ENCODE data around the gene FHOD3.

FHOD3 gene

GRCh38 chr18:36287653-36288052 is 9.9 kb upstream of the FHOD3 start:
- Histone ChIP-seq H3F3A (ENCODE audit: insufficient read depth, low read length) (no peaks in the 10 kb centered on the region), H3K27ac (ENCODE audit: low read length) (no peak overlapping the region), H3K4me2 (ENCODE audit: low read depth, low read length) (no peak overlapping the region), H3K79me2 (ENCODE audit: low read length) (no peaks in the 10 kb centered on the region), H3K9me3 (replicated peaks; ENCODE audit: insufficient read depth, low read length) (no peaks in the 10 kb centered on the region), H3K27me3 (replicated peaks; ENCODE audit: insufficient read depth, low read length) (no peaks in the 10 kb centered on the region), H4K20me1 (ENCODE audit: insufficient read depth, low read length) (no peaks in the 10 kb centered on the region), H3K9ac (ENCODE audit: low read length) (no peak overlapping the region), H3K4me1 (ENCODE audit: low read length) (no peaks in the 10 kb centered on the region), H3K4me3 (ENCODE audit: low read length) (no peak overlapping the region), H3K9me2 (replicated peaks; ENCODE audit: insufficient read depth, low read length) (no peaks in the 10 kb centered on the region), H3K36me3 (replicated peaks; ENCODE audit: insufficient read depth, low read length) (no peaks in the 10 kb centered on the region), H2AFZ (ENCODE audit: low read length) (no peak overlapping the region)
- TF ChIP-seq EZH2 (optimal IDR thresholded peaks at IDR 0.05; ENCODE audit: low read depth, low read length) (no peak), EZH2phosphoT487 (IDR thresholded peaks at IDR 0.05; ENCODE audit: low read length) (no peak), CTCF (IDR thresholded peaks at IDR 0.05; ENCODE audit: low read length) (no peak)
- no peak for DNase-seq

- no peak overlapping the region for H3K9ac ChIP-seq (ENCODE audit: low read length)
- H3K27me3 ChIP-seq (replicated peaks; ENCODE audit: insufficient read depth, low read length): no peaks in the 10 kb centered on the region
- H2AFZ ChIP-seq (ENCODE audit: low read length): no peak overlapping the region
- H3K4me1 ChIP-seq (ENCODE audit: low read length): no peaks in the 10 kb centered on the region
- no peaks in the 10 kb centered on the region for H4K20me1 ChIP-seq (ENCODE audit: insufficient read depth, low read length)
- H3K4me3 ChIP-seq (ENCODE audit: low read length): no peak overlapping the region
- TF ChIP-seq EZH2 (optimal IDR thresholded peaks at IDR 0.05; ENCODE audit: low read depth, low read length) (no peak), CTCF (IDR thresholded peaks at IDR 0.05; ENCODE audit: low read length) (no peak), EZH2phosphoT487 (IDR thresholded peaks at IDR 0.05; ENCODE audit: low read length) (no peak)
- H3F3A ChIP-seq (ENCODE audit: insufficient read depth, low read length): no peaks in the 10 kb centered on the region
- H3K9me3 ChIP-seq (replicated peaks; ENCODE audit: insufficient read depth, low read length): no peaks in the 10 kb centered on the region
- no peaks in the 10 kb centered on the region for H3K36me3 ChIP-seq (replicated peaks; ENCODE audit: insufficient read depth, low read length)
- no peaks in the 10 kb centered on the region for H3K9me2 ChIP-seq (replicated peaks; ENCODE audit: insufficient read depth, low read length)
- no peak overlapping the region for H3K27ac ChIP-seq (ENCODE audit: low read length)
- H3K79me2 ChIP-seq (ENCODE audit: low read length): no peaks in the 10 kb centered on the region
- no peak for DNase-seq
- no peak overlapping the region for H3K4me2 ChIP-seq (ENCODE audit: low read depth, low read length)
Measured at GRCh38 chr18:36288689-36289088, 8.8 kb upstream of the FHOD3 start.

- Histone ChIP-seq H3K9me3 (replicated peaks; ENCODE audit: insufficient read depth, low read length) (no peaks in the 10 kb centered on the region), H3K4me3 (ENCODE audit: low read length) (no peak overlapping the region), H4K20me1 (ENCODE audit: insufficient read depth, low read length) (no peaks in the 10 kb centered on the region), H3K27me3 (replicated peaks; ENCODE audit: insufficient read depth, low read length) (no peaks in the 10 kb centered on the region), H3K79me2 (ENCODE audit: low read length) (no peaks in the 10 kb centered on the region), H3K4me1 (ENCODE audit: low read length) (no peaks in the 10 kb centered on the region; the same call in 1 of the 2 replicates), H3K9ac (ENCODE audit: low read length) (no peak overlapping the region), H3F3A (ENCODE audit: insufficient read depth, low read length) (no peaks in the 10 kb centered on the region), H2AFZ (ENCODE audit: low read length) (no peak overlapping the region), H3K27ac (ENCODE audit: low read length) (no peak overlapping the region), H3K4me2 (ENCODE audit: low read depth, low read length) (no peak overlapping the region), H3K36me3 (replicated peaks; ENCODE audit: insufficient read depth, low read length) (no peaks in the 10 kb centered on the region), H3K9me2 (replicated peaks; ENCODE audit: insufficient read depth, low read length) (no peaks in the 10 kb centered on the region)
- DNase-seq: no peak
- no peak for TF ChIP-seq EZH2phosphoT487 (IDR thresholded peaks at IDR 0.05; ENCODE audit: low read length)
Measured at GRCh38 chr18:36294031-36294430, 3.5 kb upstream of the FHOD3 start.

DNA sequence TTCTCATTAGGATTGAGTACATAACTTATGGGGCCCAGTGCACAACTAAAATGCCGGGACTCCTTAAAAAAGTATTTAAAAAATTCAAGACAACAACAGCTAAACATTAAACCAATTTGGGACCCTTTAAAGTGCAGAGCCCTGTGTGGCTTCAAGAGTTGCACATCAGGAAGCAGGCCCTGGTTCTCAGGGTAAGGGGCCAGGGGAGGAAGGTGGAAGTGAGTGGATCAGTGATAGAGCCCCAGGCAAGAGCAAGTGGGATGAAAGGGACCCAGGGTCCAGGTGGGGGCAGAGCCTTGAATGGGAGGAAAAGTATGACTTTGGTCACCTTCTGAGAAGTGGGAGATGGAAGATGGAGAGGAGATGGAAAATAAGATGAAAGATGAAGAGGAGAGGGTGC is 2.3 kb upstream of the FHOD3 start:
- Histone ChIP-seq H2AFZ (ENCODE audit: low read length) (no peak overlapping the region), H3K27me3 (replicated peaks; ENCODE audit: insufficient read depth, low read length) (no peaks in the 10 kb centered on the region), H3K9ac (ENCODE audit: low read length) (no peak overlapping the region), H3K4me3 (ENCODE audit: low read length) (no peak overlapping the region), H3K4me2 (ENCODE audit: low read depth, low read length) (no peak overlapping the region), H3K9me2 (replicated peaks; ENCODE audit: insufficient read depth, low read length) (no peaks in the 10 kb centered on the region), H4K20me1 (ENCODE audit: insufficient read depth, low read length) (no peaks in the 10 kb centered on the region), H3K9me3 (replicated peaks; ENCODE audit: insufficient read depth, low read length) (no peaks in the 10 kb centered on the region), H3K27ac (ENCODE audit: low read length) (no peak overlapping the region), H3K4me1 (ENCODE audit: low read length) (no peaks in the 10 kb centered on the region; the same call in 1 of the 2 replicates), H3K36me3 (replicated peaks; ENCODE audit: insufficient read depth, low read length) (no peaks in the 10 kb centered on the region), H3F3A (ENCODE audit: insufficient read depth, low read length) (no peaks in the 10 kb centered on the region), H3K79me2 (ENCODE audit: low read length) (no peaks in the 10 kb centered on the region)
- DNase-seq: no peak
- no peak for TF ChIP-seq CTCF (IDR thresholded peaks at IDR 0.05; ENCODE audit: low read length)
- no peak for TF ChIP-seq EZH2 (optimal IDR thresholded peaks at IDR 0.05; ENCODE audit: low read depth, low read length)
- TF ChIP-seq EZH2phosphoT487 (IDR thresholded peaks at IDR 0.05; ENCODE audit: low read length): no peak

Data from MM.1S (cell line).